GM10266 (cell line): Measurements from ENCODE around the gene TMEM59.

Experiments
- DNase-seq: peaks from one replicate; pipeline ENCODE4 v3.0.0; 2012; ENCODE audit errors: extremely low spot score
- CTCF ChIP-seq: IDR thresholded peaks from 2 replicates; pipeline ENCODE4 v1.5.1; 2012; ENCODE audit warnings: mild to moderate bottlenecking, low read depth; ENCODE audit not compliant: control insufficient read depth, insufficient read depth; ENCODE audit errors: missing control alignments

TMEM59 gene

GRCh38 chr1:54094001-54094729, 41.2 kb upstream of the TMEM59 start:
- TF ChIP-seq CTCF = no peak
- DNase-seq = no peak

DNA sequence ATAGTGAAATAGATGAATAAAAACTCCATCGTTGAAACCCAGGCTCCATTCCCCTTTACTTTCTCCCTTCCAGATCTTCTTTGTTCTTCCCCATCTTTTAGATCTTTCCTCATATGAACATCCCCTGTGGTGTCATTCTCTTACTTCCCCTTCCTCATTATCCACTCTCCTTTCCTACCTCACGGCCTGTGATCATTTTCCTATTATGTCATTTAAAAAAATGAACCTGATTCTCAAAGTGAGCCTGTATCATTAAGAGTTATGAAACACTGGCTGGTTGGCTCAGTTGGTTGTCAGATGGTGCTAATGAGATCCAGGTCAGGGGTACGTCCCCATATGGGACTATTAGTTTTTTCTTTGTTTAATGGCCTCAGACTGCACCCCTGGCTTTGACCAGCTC, 38.7 kb upstream of the TMEM59 start:
- TF ChIP-seq CTCF = no peak
- no peak for DNase-seq

DNA sequence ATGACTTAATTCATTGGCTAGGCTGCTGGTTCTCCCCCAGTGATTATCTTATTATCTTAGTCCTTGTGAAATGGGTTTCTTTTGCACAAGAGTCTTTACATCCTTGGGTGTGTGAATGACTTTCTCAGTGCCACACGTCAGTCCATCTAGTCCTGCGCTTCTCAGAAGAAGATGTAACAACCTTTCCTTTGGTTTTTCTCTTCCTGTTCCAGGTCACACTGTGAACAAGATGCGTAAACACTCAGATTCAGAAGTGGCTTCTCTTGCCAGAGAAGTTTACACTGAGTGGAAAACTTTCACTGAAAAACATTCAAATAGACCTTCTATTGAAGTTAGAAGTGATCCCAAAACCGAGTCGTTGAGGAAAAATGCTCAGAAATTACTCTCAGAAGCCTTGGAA, 35.4 kb upstream of the TMEM59 start:
- no peak for DNase-seq
- no peak for TF ChIP-seq CTCF

DNA sequence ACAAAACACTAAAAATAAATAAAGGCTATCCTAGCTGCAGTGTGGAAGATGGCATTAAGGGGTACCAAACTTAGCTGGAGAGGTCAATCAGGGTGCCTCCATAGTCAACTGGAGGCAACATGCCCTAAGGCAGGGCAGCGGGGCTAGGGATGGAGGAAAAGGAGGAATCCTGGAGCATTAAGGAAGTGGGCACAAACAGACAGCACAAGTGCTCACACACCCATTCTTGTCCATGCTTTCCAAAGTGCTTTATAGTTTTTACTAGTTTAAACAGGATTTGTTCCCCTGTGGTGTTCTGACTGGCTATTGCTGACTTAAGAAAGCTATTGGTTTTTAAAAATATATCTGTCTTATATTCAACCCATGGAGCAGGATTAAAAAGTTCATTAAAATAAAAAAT, 33.8 kb upstream of the TMEM59 start:
- DNase-seq = no peak
- TF ChIP-seq CTCF = no peak

GRCh38 chr1:54084794-54085193, 31.8 kb upstream of the TMEM59 start:
- no peak for TF ChIP-seq CTCF
- no peak for DNase-seq

- peak; percentile 55 for DNase-seq
- peak; percentile 72 for TF ChIP-seq CTCF
Observed at GRCh38 chr1:54081306-54082270, 28.6 kb upstream of the TMEM59 start.

GRCh38 chr1:54080598-54081049, 27.6 kb upstream of the TMEM59 start:
- DNase-seq = no peak
- no peak for TF ChIP-seq CTCF
